Measurements from ENCODE around the gene BAG1.

The BAG1 gene

GRCh38 chr9:33244137-33244784 is 20.2 kb downstream of the BAG1 start:
- Histone ChIP-seq H3K4me3 (replicated peaks; ENCODE audit: low read depth, low read length) (no peak overlapping the region), H3K36me3 (ENCODE audit: control insufficient read depth, insufficient read depth, low read length) (no peaks in the 10 kb centered on the region; the same call in 1 of the 2 replicates), H3K27me3 (replicated peaks; ENCODE audit: control insufficient read depth, insufficient read depth, low read length) (no peaks in the 10 kb centered on the region)
- TF ChIP-seq CTCF (IDR thresholded peaks at IDR 0.05; ENCODE audit: insufficient read depth, low read length, poor library complexity, severe bottlenecking) = no peak
- DNase-seq (ENCODE audit: extremely low read depth, insufficient read length) = no peak

GRCh38 chr9:33242609-33243134 is 21.8 kb downstream of the BAG1 start:
- no peak for DNase-seq (ENCODE audit: extremely low read depth, insufficient read length)
- Histone ChIP-seq H3K27me3 (replicated peaks; ENCODE audit: control insufficient read depth, insufficient read depth, low read length) (no peaks in the 10 kb centered on the region), H3K4me3 (replicated peaks; ENCODE audit: low read depth, low read length) (no peak overlapping the region), H3K36me3 (ENCODE audit: control insufficient read depth, insufficient read depth, low read length) (no peaks in the 10 kb centered on the region)
- no peak for TF ChIP-seq CTCF (IDR thresholded peaks at IDR 0.05; ENCODE audit: insufficient read depth, low read length, poor library complexity, severe bottlenecking)

- DNase-seq (ENCODE audit: extremely low read depth, insufficient read length) = no peak
- H3K27me3 ChIP-seq (replicated peaks; ENCODE audit: control insufficient read depth, insufficient read depth, low read length) = no peaks in the 10 kb centered on the region
- H3K36me3 ChIP-seq (ENCODE audit: control insufficient read depth, insufficient read depth, low read length) = no peaks in the 10 kb centered on the region
- no peak overlapping the region for H3K4me3 ChIP-seq (replicated peaks; ENCODE audit: low read depth, low read length)
- no peak for TF ChIP-seq CTCF (IDR thresholded peaks at IDR 0.05; ENCODE audit: insufficient read depth, low read length, poor library complexity, severe bottlenecking)
These were observed 23.2 kb downstream of the BAG1 start for GRCh38 chr9:33241298-33241697.

- DNase-seq (ENCODE audit: extremely low read depth, insufficient read length) = no peak
- Histone ChIP-seq H3K36me3 (ENCODE audit: control insufficient read depth, insufficient read depth, low read length) (no peaks in the 10 kb centered on the region), H3K27me3 (replicated peaks; ENCODE audit: control insufficient read depth, insufficient read depth, low read length) (no peaks in the 10 kb centered on the region; the same call in 1 of the 2 replicates), H3K4me3 (replicated peaks; ENCODE audit: low read depth, low read length) (no peak within 1 kb of the TSS)
- TF ChIP-seq CTCF (IDR thresholded peaks at IDR 0.05; ENCODE audit: insufficient read depth, low read length, poor library complexity, severe bottlenecking) = no peak
These were observed 24.6 kb downstream of the BAG1 start, which contains the start of gene SPINK4 for GRCh38 chr9:33239921-33240320. Gene SPINK4 (plus strand): TSS chr9:33240167. CDS start chr9:33240209, 42 bp downstream.

GRCh38 chr9:33236571-33236970 is 27.9 kb downstream of the BAG1 start:
- H3K36me3 ChIP-seq (ENCODE audit: control insufficient read depth, insufficient read depth, low read length) = no peaks in the 10 kb centered on the region

More at GRCh38 chr9:33236571-33236970, 27.9 kb downstream of the BAG1 start:
- no peak for TF ChIP-seq CTCF (IDR thresholded peaks at IDR 0.05; ENCODE audit: insufficient read depth, low read length, poor library complexity, severe bottlenecking)
- no peak for DNase-seq (ENCODE audit: extremely low read depth, insufficient read length)
- no peaks in the 10 kb centered on the region; the same call in none of the 2 replicates for H3K27me3 ChIP-seq (replicated peaks; ENCODE audit: control insufficient read depth, insufficient read depth, low read length)
- H3K4me3 ChIP-seq (replicated peaks; ENCODE audit: low read depth, low read length) = no peak overlapping the region
